GM19324 (cell line): Measurements from ENCODE around the gene GPSM3.
A peak's percentile ranks its signal among the peaks of the same experiment; 100 is the strongest.
"Not testable (repeated sequence)": the region's sequence is repeated elsewhere in the genome, so short reads cannot be mapped to it uniquely, and the experiment has no call there.

Experiments
- ATAC-seq: cut with Tn5 transposase; IDR thresholded peaks from one replicate; pipeline ENCODE4 v1.9.1; 2021; ENCODE audit warnings: mild to moderate bottlenecking, moderate library complexity; ENCODE audit not compliant: unreplicated experiment, low FRiP score

GPSM3 gene

DNA sequence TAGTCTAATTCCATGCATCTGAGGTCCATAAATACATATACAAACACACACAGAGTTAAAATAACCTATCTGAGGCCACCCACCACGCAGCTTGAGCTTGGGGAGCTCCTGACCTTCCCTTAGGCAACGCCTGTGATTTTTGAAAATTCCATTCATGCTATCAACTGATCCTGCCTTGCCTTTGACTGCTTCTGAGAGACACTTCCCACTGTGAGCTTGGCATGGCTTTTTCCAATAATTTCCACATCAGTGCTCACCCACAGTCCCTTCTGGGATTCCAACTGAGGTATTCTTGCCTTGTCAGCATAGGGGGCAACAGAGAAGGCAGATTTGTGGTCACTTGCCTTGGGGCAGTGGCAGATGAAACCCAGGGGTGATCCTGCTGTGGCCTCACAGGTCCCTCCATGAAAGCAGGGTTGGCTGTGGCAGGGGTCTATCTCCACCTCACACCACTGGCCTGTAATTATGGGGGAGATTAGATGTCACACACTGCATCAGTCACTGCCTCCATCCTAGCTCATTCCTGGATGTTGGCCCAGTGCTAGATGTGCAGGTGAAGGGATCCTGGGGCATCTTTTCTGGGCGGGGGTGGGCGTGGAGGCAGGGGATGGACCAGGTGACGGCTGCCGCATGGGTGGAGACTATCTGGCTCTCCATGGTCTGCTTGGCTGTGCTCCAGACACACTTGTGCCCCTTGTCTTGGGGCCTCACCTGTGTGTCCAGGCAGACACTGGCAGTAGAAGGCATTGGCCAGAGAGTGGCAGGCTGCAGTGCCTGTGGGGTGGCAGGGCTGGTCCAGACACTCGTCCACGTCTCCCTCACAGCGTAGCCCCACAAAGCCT lies 11.2 kb upstream of the GPSM3 start:
- no peak for ATAC-seq

DNA sequence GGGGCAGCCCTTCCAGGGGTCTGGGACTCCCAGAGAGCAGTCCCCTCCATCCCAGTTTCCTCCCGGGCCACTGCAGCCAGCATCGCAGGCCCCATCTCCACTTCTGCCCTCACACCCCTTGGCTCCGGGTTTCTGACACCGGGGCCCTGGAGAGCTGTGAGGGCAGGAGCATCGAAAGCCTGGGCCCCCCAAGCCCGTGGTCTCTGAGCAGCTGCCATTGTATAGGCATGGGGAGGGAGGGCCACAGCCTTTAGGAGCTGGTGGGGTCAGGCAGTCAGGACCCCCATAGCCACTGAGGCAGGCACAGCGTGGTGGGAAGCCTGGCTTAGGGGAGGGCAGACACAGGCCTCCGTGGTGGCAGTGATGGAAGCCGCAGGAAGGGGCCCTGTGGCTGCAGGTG lies 9.7 kb upstream of the GPSM3 start:
- no peak for ATAC-seq

DNA sequence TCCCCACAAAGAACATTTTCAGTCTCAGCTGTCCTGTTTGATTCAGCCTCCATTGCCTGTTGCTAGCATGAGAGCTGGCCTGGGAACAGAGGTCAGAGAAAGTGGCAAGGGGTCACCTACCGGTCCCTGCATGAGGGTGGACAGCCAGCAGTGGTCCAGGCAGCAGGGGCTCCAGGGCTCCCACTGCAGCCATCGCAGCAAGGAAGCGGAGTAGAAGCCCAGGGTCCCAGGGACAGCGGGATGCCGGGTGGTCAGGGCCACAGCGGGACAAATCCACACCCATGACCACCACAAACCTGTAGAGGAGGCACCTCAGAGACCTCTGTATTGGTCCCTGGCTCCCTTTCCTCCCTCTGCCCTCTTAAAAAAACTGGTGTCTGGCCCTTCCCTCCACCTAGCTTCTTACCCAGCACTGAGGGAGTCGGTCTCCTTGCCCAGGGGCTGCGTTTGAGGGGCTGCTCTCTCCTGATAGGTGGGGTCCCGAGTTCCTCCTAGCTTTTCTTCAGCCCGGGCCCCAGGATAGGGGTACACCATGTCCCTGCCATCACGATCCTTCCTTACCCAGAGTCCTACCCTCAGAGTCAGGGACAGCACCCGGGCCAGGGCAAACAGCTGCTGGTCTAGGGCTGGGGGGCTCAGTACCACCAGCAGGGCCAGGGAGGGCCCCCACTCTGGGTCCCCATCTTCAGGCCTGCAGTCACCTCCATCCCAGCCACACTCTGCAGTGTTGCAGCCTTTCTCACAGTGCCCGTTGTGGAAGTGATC lies 8.4 kb upstream of the GPSM3 start:
- no peak for ATAC-seq

- ATAC-seq = no peak
Measured at GRCh38 chr6:32198866-32199265, 6.4 kb upstream of the GPSM3 start.

DNA sequence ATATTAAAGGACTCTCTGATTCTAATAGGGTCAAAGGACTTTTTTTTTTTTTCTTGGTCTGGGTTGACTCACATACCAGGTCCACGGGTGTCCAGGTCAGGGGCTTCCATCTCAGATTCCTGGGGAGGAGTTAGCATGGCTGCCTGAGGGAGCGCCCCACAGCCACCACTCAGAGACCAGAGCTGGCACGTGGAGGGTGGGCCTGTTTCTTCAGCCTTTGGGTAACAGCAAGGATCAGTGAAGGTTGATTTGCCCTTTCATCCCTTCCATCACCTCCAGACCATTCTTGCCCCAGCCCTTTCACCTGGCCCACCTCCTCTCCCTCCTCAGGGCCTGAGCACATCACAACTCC lies 5.9 kb upstream of the GPSM3 start:
- no peak for ATAC-seq

DNA sequence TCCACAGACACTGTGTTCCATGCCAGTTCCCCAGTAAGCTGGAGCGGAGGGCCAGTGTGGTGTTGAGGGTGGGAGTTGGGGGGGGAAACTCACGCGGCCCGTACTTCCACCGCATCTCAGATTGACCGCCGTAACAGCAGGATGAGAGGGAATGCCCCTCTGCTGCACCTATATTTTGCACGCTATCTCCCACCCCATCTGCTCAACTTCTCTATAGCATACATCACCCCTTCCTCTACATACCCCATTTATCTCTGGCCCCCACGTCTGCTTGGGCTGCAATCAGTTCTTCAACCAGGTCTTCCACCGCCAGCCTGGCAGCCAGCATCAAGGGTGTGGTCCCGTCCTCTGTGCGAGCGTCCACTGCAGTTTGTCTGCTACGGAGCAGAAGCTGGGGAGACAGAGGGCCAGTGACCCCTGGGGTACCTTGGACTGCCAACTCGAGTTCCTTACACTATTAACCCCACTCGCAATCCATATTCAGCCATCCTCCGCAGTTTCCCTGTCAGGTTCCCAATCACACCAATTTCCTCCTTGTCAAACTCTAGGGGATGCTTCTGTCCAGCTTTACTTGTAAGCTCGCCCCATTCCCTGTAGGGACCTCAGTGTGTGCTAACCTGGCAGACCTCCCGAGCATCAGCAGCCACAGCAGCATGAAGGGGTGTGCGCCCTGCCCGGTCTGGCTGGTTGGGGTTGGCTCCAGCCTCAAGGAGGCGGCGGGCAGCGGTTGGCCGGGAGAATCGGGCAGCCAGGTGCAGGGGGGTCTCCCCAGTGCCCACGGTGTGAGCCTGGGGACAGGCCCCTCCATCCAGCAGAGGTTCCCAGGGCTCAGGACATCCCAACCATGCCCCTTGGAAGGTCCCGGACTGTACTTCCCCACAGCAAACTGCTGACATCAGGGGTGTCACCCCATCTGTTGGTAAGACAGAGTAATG lies 4.5 kb upstream of the GPSM3 start:
- ATAC-seq = no peak

- peak; percentile 85 for ATAC-seq
Measured at GRCh38 chr6:32195902-32196681, 3.6 kb upstream of the GPSM3 start.

DNA sequence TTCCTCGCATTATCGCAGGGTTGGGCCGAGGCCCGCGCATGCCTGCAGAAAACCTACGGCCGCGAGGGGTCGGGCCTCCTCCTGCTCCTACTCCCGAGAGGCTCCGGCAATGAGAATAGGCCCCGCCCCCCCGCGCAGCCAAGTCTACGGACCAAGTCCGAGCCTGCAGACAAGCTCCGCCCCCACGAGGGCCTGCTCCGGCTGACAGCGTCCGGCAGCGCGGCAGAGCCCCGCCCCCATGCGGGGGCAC lies 3.1 kb upstream of the GPSM3 start:
- ATAC-seq = no peak

GRCh38 chr6:32194825-32195651 lies 2.6 kb upstream of the GPSM3 start:
- ATAC-seq = peak; percentile 85

DNA sequence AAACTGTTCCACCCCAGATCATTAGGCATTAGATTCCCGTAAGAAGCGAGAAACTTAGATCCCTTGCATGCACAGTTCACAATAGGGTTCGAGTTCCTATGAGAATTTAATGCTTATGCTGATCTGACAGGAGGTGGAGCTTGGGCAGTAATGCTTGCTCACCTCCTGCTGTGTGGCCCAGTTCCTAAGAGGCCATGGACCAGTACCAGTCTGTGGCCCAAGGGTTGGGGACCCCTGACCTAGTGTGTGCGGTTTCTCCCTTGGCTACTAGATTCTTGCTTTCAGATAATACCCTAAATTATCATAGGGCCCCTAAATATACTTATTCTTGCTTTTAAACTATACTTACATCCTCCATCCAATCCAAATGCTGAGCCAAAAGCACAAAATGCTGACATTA lies 1.9 kb upstream of the GPSM3 start:
- ATAC-seq = no peak

DNA sequence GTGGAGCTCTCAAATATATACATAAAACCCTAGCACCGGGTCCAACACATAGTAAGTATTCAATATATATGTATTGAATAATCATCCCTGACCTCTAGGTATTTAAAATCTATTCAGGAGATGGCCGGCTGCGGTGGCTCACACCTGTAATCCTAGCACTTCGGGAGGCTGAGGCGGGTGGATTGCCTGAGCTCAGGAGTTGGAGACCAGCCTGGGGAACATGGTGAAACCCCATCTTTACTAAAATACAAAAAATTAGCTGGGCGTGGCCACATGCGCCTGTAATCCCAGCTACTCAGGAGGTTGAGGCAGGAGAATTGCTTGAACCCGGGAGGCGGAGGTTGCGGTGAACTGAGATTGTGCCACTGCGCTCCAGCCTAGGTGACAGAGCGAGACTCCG lies 653 bp upstream of the GPSM3 start:
- ATAC-seq = not testable (repeated sequence)

DNA sequence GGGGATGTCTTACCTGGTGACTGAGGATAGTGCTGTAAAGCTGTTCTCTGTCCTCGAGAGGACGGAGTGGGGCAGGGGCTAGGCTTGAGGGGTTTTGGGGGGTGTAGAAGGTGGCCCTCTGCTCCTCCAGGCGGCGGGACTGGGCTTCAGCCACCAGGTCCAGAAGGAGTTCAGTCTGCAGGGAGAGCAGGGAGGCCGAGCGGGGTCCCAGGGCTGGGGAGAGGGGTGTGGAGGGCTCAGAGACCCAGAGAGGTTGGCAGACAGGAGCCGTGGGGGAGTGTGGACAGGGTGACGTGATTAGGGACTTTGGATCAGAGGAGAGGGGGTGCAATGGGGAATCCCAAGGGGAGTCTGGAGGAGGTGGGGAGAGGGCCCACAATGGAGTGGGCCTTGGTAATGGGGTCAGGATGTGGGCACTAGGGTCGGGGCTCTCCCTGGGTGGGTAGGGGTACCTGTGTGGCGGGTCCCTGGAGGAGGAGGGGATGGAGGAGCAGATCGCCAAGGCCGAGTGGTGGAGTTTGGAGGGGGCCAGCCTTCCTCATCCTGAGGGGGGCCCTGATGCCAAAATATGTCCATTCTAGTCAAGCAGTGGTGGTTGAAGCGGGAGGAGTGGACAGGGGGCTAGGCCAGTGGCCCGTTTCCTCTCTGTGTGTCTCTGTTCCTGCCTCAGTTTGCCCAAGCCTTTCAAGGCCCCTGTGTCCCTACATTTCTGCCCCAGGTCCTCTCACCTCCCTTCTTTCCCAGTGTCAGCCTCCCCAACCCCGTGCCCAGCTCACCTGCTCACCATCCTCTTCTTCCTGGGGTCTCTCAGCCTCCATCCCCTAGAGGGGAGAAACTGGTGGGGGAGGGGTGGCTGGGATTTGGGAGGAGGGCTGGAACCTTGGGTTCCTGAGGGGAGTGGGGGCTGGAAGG lies 491 bp downstream of the GPSM3 start:
- no peak for ATAC-seq

- no peak for ATAC-seq
Measured at GRCh38 chr6:32190911-32191677, 1.3 kb downstream of the GPSM3 start.

GRCh38 chr6:32190054-32190851 lies 2.2 kb downstream of the GPSM3 start, which contains the start of gene PBX2:
TSS of gene PBX2 (minus strand) at chr6:32190202. CDS start at chr6:32189915, 287 bp downstream.
- peak; percentile 52 for ATAC-seq

- no peak for ATAC-seq
Measured at GRCh38 chr6:32189742-32190053, 2.7 kb downstream of the GPSM3 start.

DNA sequence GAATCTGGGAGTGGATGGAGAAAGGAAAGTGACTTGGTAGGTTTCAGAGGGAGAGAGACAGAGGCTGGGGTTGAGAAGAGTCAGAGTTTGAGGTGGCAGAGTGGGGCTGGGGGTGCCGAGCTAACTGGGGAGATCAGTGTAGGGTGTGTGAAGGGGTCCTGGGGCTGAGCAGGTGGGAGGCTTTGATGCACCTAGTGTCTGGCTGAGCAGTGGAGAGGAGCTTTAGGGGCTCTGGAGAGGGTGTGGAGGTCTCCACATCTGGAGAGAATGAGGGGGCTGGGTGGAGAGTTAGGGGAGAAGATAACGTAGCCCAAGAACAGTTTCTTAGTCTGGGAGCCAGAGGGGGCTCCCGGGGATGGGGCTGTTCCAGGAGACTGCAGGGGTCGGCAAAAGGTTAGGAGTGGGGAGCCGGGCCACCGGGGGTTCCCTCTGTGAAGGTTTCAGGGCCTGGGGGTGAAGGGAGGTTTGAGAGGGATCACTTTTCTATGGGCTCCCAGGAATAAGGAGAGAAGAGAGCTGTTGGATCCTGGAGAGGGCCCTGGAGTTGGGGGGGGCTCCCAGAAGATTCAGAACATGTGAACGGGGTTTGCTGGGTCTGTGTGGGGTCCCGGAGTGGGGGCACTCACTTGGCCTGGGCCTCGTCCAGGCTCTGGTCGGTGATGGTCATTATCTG lies 3.2 kb downstream of the GPSM3 start:
- no peak for ATAC-seq
